ENCODE data around the gene MAST4.

GRCh38 chr5:66993448-66993847 lies 397.3 kb downstream of the MAST4 start:
- TF ChIP-seq CTCF (IDR thresholded peaks at IDR 0.05; ENCODE audit: low read depth, low read length), result no peak
- no peak for TF ChIP-seq EZH2phosphoT487 (IDR thresholded peaks at IDR 0.05; ENCODE audit: low read depth)

All from OCI-LY3 (cell line).